ENCODE results near the gene ADAMTSL1. TPM values are rescaled to one million over a fixed set of nuclear protein-coding genes. Genes with fewer than 3 reads are reported as not detected.

ADAMTSL1 gene
- total RNA-seq, 1 donor from 2014 or later = 1.5 TPM

DNA sequence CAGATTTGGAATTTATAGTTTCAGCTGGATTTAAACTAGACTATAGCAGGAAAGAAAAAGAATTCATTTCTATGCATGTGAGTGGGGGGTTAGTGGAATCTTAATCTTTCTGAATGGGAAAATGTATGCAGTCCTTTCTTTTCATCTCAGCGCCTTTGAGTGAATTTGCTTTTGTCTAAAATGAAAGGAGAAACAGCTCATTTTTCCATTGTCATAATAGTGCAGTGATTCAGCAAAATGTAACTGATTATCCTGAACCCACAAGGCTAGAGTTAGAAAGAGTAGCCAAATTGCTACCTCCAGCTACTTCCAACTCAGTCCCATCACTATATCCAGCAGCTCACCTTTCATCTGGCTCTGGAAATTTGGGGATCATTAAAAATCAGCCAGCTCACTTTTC lies 134.4 kb downstream of the ADAMTSL1 start:
- ATAC-seq = no peak

DNA sequence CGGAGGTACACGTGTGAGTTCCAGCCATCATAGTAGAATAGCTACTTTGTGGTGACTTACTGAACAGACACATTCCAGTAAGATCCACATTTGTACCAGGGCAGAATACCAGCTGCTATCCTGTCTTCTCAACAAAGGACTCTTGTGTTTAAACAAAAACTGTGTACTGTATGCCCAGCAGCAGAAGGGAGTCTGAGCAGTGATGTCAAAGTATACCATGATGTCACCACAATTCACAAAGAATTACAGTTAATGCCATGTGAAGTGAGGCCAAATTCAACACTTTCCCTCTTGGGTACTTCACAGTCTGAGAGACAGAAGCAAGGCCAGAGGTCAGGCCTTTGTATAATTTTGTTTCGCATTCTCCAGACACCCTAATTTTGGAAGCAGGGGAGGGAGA lies 137.0 kb downstream of the ADAMTSL1 start:
- ATAC-seq = no peak

DNA sequence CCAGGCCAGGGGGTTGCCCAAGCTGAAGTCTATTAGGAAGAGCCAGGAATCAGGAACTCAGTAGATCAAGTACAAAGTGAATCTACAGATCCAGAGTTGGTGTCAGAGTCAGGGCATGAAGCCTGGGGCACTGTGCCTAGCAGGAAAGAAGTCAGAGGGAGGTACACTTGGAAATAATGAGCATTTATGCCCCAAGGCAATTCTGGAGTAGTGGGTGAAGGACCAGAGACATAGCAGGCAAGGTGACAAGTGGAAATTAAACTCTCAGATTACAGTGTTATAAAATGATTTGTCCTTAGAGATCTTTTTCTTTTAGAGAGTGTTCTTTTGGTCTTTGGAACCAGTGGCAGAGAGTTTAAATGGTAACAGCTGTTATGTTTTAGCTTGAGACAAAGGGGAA lies 138.0 kb downstream of the ADAMTSL1 start:
- ATAC-seq = no peak

DNA sequence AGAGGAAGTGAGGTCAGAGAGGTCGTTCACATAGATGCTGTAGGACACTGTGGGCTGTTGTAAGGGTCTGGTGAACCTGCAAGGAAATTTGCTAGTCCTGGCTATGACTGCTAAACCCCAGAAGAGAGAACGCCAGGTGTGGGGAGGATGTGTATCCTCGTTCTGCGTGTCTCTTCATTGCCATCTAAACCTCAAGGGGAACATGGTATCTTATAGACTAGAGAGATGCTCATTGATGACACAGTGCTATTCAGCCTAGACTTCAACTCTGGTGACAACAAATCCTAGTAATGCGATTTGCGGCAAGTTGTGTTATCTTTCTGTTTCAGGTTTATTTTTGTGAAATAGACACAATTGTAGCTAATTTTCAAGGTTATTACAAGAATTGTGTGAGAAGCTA lies 140.2 kb downstream of the ADAMTSL1 start:
- ATAC-seq = no peak

- ATAC-seq = no peak
These were observed 140.7 kb downstream of the ADAMTSL1 start for GRCh38 chr9:18614651-18615050.

DNA sequence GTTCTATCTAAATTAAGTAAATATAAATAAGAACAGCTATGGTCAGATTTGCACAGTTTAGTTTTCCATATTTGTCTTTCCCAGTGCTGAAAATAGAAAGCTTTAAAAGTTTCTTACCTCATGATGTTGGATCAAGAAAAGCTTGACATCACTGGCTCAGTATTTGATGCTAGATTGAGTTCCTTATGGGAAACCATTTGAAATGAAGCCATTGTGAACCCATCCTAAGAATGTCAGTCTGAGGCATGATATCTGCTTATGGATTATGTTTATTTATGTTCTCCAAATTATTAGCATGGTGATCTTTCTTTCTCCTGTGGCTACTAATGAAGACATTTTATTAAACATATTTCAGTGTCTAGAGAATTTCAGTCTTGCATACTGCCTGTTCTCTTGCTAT lies 143.0 kb downstream of the ADAMTSL1 start:
- ATAC-seq = no peak

- no peak for ATAC-seq
These were observed 143.8 kb downstream of the ADAMTSL1 start for GRCh38 chr9:18617759-18618158.

DNA sequence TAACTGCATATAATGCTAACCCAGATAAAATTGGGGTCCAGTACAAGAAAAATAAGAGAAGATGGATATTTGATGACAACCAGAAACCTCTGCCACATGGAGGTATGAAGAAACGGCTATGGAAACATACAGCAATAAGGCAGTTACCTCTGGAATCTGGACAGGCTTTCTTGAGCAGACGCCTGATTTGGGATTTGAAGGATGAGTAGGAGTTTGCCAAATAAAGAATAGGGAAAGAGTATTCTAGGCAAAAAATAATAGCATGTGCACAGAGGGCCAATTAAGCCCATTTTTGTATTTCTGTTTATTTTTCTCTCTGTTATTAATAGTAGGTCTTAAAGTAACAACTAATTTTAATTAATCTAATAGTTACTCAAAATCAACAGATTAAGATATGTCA lies 144.9 kb downstream of the ADAMTSL1 start:
- no peak for ATAC-seq

GRCh38 chr9:18622186-18622836 lies 148.4 kb downstream of the ADAMTSL1 start:
- no peak for ATAC-seq

GRCh38 chr9:18623221-18624079 lies 149.5 kb downstream of the ADAMTSL1 start:
- peak; percentile 75 for ATAC-seq

DNA sequence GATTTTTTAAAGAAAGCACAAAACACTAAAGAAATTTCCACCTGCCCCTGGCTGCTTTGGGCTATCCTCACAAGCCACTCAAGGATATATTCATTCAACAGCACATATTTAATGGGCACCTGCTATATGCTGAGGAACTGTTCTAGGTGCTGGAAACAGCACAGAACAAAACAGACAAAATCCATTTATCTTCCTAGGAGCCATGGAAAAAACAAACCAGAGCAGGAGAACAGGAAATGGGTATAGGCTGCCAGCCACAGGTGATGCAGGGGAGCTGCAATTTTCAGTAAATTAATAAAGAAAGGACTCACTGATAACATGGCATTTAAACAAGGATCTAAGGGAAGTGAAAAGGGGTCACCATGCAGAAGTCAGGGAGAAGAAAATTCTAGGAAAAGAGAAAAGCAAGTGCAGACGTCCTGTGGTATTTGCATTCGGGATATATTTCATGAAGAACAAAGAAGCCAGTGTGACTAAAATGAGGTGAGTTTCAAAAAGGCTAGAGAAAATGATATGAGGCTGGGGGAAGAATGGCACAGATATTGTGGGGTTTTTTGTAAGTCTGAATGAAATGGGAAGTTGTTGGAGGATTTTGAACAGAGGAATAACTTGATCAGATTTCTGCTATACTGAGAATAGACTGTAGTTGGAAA lies 152.2 kb downstream of the ADAMTSL1 start:
- ATAC-seq = no peak

DNA sequence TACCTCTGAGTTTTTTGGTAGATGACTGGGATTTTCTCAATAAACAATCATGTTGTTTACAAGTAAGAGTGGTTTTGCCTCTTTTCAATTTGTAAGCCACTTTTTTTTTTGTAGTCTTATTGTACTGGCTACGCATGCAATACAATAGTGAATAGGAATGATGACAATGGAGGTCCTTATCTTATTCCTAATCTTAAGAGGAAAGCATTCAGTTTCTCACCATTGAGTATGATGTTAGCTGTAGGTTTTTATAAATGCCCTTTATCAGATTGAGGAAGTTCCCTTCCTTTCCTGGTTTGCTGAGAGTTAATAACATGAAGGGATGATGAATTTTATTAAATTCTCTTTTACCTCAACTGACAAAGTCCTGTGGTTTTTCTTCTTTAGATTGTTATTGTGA lies 155.2 kb downstream of the ADAMTSL1 start:
- ATAC-seq = no peak

- ATAC-seq = peak; percentile 98
These were observed 158.9 kb downstream of the ADAMTSL1 start for GRCh38 chr9:18632632-18633403.

DNA sequence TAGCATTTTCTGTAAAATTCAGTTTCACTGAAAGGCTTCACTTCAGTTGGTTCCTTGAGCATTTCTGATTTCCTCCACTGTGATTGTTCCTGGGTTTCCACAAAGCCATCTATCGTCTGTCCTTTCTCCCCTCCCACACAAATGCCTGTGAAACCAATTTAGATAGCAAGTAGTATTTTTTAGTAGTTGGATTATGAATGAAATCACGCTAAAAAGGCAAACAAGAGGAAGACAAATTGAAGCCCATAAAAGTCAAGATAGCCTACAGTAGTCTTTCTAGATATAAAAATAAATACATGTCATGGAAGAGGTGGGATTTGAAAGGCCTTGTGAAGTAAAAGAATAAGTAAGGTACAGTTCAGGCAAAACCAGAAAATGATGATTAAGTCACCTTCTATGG lies 162.8 kb downstream of the ADAMTSL1 start:
- no peak for ATAC-seq

DNA sequence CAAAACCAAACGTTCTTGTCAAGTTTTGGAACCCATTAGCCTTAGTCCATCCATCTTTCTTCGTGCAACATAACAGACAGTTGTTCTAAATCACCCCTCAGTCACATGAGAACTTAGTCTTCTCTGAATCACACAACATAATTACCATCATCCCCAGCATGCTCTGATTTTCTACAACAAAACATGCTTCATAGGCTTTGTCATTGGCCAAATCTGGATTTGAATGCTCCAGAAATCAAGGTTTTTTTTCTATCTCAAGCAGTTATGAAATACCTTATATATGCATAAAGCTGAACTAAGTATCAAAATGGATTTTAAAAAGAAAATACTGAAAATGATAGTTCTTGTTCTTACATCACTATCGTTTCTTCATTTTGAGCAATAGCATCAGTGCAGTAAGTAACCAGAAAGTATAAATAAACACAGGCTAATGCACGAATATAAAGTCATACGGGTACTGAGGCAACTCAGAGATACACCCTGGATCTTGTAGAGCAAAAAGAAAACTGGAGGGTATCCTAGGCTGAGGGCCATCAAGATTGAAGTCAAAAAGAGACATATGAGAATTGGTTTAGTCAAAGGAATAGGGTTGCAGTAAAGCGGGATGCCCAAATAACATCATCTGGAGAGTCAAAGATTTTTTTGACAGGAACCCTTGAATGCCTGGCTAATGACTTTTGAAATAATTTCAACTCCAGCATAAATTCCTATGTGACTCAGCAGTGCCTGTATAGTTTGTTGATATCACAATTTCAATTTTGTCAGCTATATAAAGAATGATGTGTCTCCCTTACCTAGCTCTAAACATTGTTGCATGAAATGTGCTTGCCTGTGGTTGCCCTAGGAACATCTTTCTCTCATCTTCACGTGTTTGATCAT lies 164.7 kb downstream of the ADAMTSL1 start:
- ATAC-seq = no peak

DNA sequence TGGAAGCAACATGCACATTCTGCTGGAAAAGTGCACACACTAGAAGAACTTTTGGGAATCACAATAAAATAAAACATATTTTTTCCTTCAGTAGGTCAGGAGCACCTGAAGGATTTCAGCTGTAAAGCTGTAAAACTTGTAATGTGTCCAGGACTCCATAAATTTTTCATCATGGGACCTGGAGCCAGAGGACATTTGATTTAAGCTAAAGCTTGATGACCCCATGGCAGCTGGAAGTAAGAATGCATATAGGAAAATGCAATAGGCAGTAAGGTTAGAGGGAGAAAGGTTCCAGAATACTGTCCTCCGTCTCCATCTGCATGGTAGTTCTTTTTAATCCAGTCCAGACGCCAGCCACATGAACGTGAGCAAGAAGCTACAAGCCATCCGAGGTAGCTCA lies 166.0 kb downstream of the ADAMTSL1 start:
- no peak for ATAC-seq

- ATAC-seq = no peak
These were observed 185.1 kb downstream of the ADAMTSL1 start for GRCh38 chr9:18658804-18659705.

DNA sequence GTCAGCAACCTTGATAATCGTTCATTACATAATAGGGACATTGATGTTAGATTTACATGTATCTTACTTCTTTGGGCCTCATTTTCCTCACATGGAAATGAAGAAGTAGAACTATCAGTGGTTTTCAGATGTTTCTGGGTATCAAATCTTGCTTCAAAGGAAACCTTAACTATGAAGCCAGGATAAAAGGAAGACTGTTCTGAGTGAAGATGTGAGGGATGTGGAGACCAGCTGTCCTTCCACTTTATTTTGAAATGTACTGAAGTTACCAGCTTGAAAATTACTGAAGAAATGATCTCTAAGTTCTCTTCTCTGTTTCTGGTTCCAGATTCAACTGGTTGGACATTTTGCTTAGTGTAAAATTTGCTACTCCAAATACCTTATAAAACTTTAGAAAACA lies 186.0 kb downstream of the ADAMTSL1 start:
- ATAC-seq = no peak

GRCh38 chr9:18662320-18662719 lies 188.4 kb downstream of the ADAMTSL1 start:
- ATAC-seq = no peak

DNA sequence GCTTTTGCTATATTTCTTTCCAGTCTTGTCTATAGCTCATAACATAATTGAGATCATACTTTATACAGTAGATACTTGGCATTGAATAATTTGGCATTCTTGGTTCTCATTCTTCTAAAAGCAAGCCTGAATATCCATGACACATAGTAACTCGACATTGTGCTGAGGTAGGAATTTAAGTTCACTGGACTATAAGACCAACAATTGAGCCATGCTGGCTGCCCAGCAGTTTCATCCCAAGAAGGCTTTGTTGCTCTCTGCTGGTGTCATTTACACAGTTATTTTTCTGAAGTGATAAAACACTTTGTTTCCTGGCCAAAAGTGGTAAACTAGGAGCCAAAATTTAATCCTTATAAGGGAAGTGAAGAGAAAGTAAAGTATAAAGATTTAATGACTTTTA lies 192.0 kb downstream of the ADAMTSL1 start:
- no peak for ATAC-seq

GRCh38 chr9:18666348-18666747 lies 192.4 kb downstream of the ADAMTSL1 start:
- no peak for ATAC-seq

All from esophagus mucosa (tissue), 1 donor.